Stomach (tissue), 9 donors: ENCODE results near the gene TTC34. TPM values are rescaled to one million over a fixed set of nuclear protein-coding genes. Genes with fewer than 3 reads are reported as not detected.
A peak's percentile ranks its signal among the peaks of the same experiment; 100 is the strongest.

ENCODE experiments used
- DNase-seq, 2 donors: peaks; one replicate each; pipeline versions ENCODE4 v3.0.0 to v3.0.0-alpha.2; 2013 to 2019
- H3K27ac ChIP-seq, 5 donors: fragments of 200-600 bp in 4 of 5; sonication (generic) in 4 of 5; one replicate each; pipeline ENCODE4 v1.5.1; 2013 to 2019; ENCODE audit warnings: mild to moderate bottlenecking in 1 of 5, moderate library complexity in 1 of 5
- H3K27me3 ChIP-seq, 3 donors: fragments of 200-600 bp; sonication (generic); one replicate each; pipeline ENCODE4 v1.5.1; 2017 to 2019; ENCODE audit warnings: mixed run types in 1 of 3
- H3K36me3 ChIP-seq, 4 donors: fragments of 200-600 bp; sonication (generic); 1 replicate in 3 of 4; 2 replicates in 1 of 4; pipeline ENCODE4 v1.5.1; 2016 to 2019
- H3K4me1 ChIP-seq, 4 donors: fragments of 200-600 bp; sonication (generic); one replicate each; pipeline ENCODE4 v1.5.1; 2016 to 2019
- H3K4me3 ChIP-seq, 4 donors: fragments of 200-600 bp; sonication (generic) in 3 of 4; one replicate each; pipeline ENCODE4 v1.5.1; 2016 to 2019; ENCODE audit warnings: mild to moderate bottlenecking in 1 of 4
- H3K9me3 ChIP-seq, 4 donors: fragments of 200-600 bp; sonication (generic); one replicate each; pipeline ENCODE4 v1.5.1; 2016 to 2019
- CTCF ChIP-seq, 7 experiments: fragments of 450-650 bp in 4 of 7; fragments of 200-600 bp in 3 of 7; sonication (generic) in 3 of 7; IDR thresholded peaks; one replicate each; pipeline ENCODE4 v1.5.1; 2016 to 2019; ENCODE audit warnings: antibody characterized with exemption in 7 of 7, control low read depth in 2 of 7, mild to moderate bottlenecking in 1 of 7
- EP300 ChIP-seq: sonication (generic); formaldehyde crosslinking; IDR thresholded peaks from one replicate; pipeline ENCODE4 v1.6.1; 2017; ENCODE audit warnings: antibody characterized with exemption
- POLR2A ChIP-seq, 4 donors: fragments of 450-650 bp; IDR thresholded peaks; one replicate each; pipeline ENCODE4 v1.6.1; 2016; ENCODE audit warnings: antibody characterized with exemption in 4 of 4, control low read depth in 2 of 4, mild to moderate bottlenecking in 1 of 4, moderate library complexity in 1 of 4
- POLR2AphosphoS5 ChIP-seq, 3 donors: sonication (generic); formaldehyde crosslinking; IDR thresholded peaks; one replicate each; pipeline ENCODE4 v1.6.1; 2016; ENCODE audit warnings: antibody characterized with exemption in 3 of 3
- WGBS, 5 donors: extraction: QIAGEN DNeasy Blood & Tissue Kit in 3 of 5; methylation state at CpG; one replicate each; pipeline versions ENCODE4 v1.1.5 to v1.1.7; 2013 to 2018; 5-methylcytosine and 5-hydroxymethylcytosine counted together
- intact Hi-C: fragments of 100-400 bp; cut with DNase I; formaldehyde crosslinking; loops from one replicate; pipeline ENCODE4 v1.15.1; 2023; ENCODE audit warnings: low total_unique reads
- polyA plus RNA-seq, 3 donors: library from polyadenylated mRNA; stranded (reverse); fragments of 200-250 nt; gene quantifications; one replicate each; pipeline ENCODE4 v1.2.3, GENCODE V29; 2013
- total RNA-seq, 5 donors: library from RNA; depleted of rRNA; stranded (reverse); fragments of >200 nt; gene quantifications; one replicate each; pipeline versions ENCODE4 v1.1.0 to v1.2.3, GENCODE V29; 2014 to 2016
- donor health status: healthy with polysubstance abuse.
- donor health status: Bipolar disorder and iron deficiency.
- donor health status: healthy.

Gene TTC34
- total and polyA plus RNA-seq, 8 donors = 0.06 to 1.3 (median 0.33) TPM; not detected in 2

GRCh38 chr1:2644171-2644570, 157.3 kb downstream of the TTC34 start:
- TF ChIP-seq EP300 (no peak), POLR2A (IDR thresholded peaks at IDR 0.05) (no peak), POLR2AphosphoS5 (IDR thresholded peaks at IDR 0.05) (no peak), CTCF (IDR thresholded peaks at IDR 0.05) (no peak)
- DNase-seq = peak in 1 of 2 donors; percentile 25
- H3K36me3 ChIP-seq = no peaks in the 10 kb centered on the region
- peaks cover 0 to 2% (median 0%) of the 10 kb centered on the region in 3 donors for H3K27me3 ChIP-seq
- peaks cover 5 to 34% (median 32%) of the 10 kb centered on the region in 4 donors for H3K9me3 ChIP-seq
- 65 to 74% (median 70%) methylated on average over 7 to 14 of the region's 14 CpGs for WGBS, 5 donors
- no peak overlapping the region for H3K27ac ChIP-seq
- intact Hi-C loops = loop anchor here (10.0 kb wide), 3 partner anchors 59 to 229 kb away; partner anchors contain the start of genes PEX10 and PRXL2B
- H3K4me3 ChIP-seq = no peak overlapping the region
- peaks cover 17 to 28% (median 26%) of the 10 kb centered on the region in 4 donors for H3K4me1 ChIP-seq

- Histone ChIP-seq H3K36me3 (no peaks in the 10 kb centered on the region), H3K27ac (peak overlapping the region in 2 of 5 donors; percentile 90 to 91), H3K4me1 (peaks cover 17 to 28% (median 26%) of the 10 kb centered on the region in 4 donors), H3K9me3 (peaks cover 5 to 30% (median 28%) of the 10 kb centered on the region in 4 donors), H3K4me3 (peak overlapping the region; percentile 72 to 98 (median 94)), H3K27me3 (no peaks in the 10 kb centered on the region)
- intact Hi-C loops = loop anchor here (10.0 kb wide), 3 partner anchors 59 to 229 kb away; partner anchors contain the start of genes PEX10 and PRXL2B
- no peak for DNase-seq
- 12 to 19% (median 13%) methylated on average over 16 to 24 of the region's 24 CpGs for WGBS, 5 donors
- TF ChIP-seq EP300 (no peak), POLR2AphosphoS5 (IDR thresholded peaks at IDR 0.05) (no peak)
Measured at GRCh38 chr1:2643414-2644077, 157.9 kb downstream of the TTC34 start.

GRCh38 chr1:2642560-2643413, 158.7 kb downstream of the TTC34 start:
- TF ChIP-seq POLR2AphosphoS5 (IDR thresholded peaks at IDR 0.05) = peak; percentile 53 to 92 (median 70)
- no peak for TF ChIP-seq EP300
- TF ChIP-seq CTCF (IDR thresholded peaks at IDR 0.05) = peak in 1 of 7 experiments; percentile 20
- peak in 1 of 4 donors; percentile 61 for TF ChIP-seq POLR2A (IDR thresholded peaks at IDR 0.05)
- Histone ChIP-seq H3K36me3 (no peaks in the 10 kb centered on the region), H3K27me3 (no peaks in the 10 kb centered on the region), H3K9me3 (peaks cover 5 to 23% (median 20%) of the 10 kb centered on the region in 4 donors), H3K4me1 (peaks cover 17 to 28% (median 26%) of the 10 kb centered on the region in 4 donors), H3K27ac (peak overlapping the region; percentile 83 to 91 (median 90)), H3K4me3 (peak overlapping the region; percentile 72 to 98 (median 94))
- DNase-seq = peak; percentile 90 to 98
- 0 to 1% (median 0%) methylated on average over 37 to 84 of the region's 84 CpGs for WGBS, 5 donors
- intact Hi-C loops = loop anchor here (10.0 kb wide), 3 partner anchors 58 to 228 kb away; partner anchors contain the start of genes PEX10 and PRXL2B

GRCh38 chr1:2642131-2642559, 159.3 kb downstream of the TTC34 start:
- WGBS, 5 donors = 21 to 33% (median 27%) methylated on average over 9 to 11 of the region's 11 CpGs
- no peak for TF ChIP-seq POLR2A (IDR thresholded peaks at IDR 0.05)
- TF ChIP-seq POLR2AphosphoS5 (IDR thresholded peaks at IDR 0.05) = no peak
- no peak for TF ChIP-seq EP300
- no peak for TF ChIP-seq CTCF (IDR thresholded peaks at IDR 0.05)
- H3K4me3 ChIP-seq = peak overlapping the region; percentile 72 to 98 (median 94)
- H3K36me3 ChIP-seq = no peaks in the 10 kb centered on the region
- peak overlapping the region in 4 of 5 donors; percentile 83 to 91 (median 90) for H3K27ac ChIP-seq
- peaks cover 5 to 18% (median 16%) of the 10 kb centered on the region in 4 donors for H3K9me3 ChIP-seq
- DNase-seq = peak in 1 of 2 donors; percentile 23
- intact Hi-C loops = loop anchor here (10.0 kb wide), 3 partner anchors 57 to 227 kb away; partner anchors contain the start of genes PEX10 and PRXL2B
- H3K27me3 ChIP-seq = peaks cover 0 to 6% (median 0%) of the 10 kb centered on the region in 3 donors
- peaks cover 17 to 28% (median 26%) of the 10 kb centered on the region in 4 donors for H3K4me1 ChIP-seq
